PC-9 (cell line): ENCODE results near the gene OSBPL3. TPM values are rescaled to one million over a fixed set of nuclear protein-coding genes. Genes with fewer than 3 reads are reported as not detected.
A peak's percentile ranks its signal among the peaks of the same experiment; 100 is the strongest.

Experiments
- BruUV-seq: library from RNA; stranded (reverse); fragments of 400-500 nt; replicated peaks from 2 replicates; lab custom pipeline; 2021; lab: Mats Ljungman, UMichigan
- CTCF ChIA-PET: fragments of 300-600 bp; sonication (Branson Sonifier 250); formaldehyde crosslinking; loops from one replicate; lab custom pipeline; 2022; ENCODE audit warnings: antibody characterized with exemption; lab: Charles Lee
- POLR2A ChIA-PET: fragments of 300-600 bp; sonication (Branson Sonifier 250); formaldehyde crosslinking; loops from one replicate; lab custom pipeline; 2022; ENCODE audit warnings: antibody characterized with exemption; ENCODE audit not compliant: unreplicated experiment; lab: Charles Lee
- DNase-seq, 2 experiments: peaks; one replicate each; pipeline versions ENCODE4 v3.0.0 to v3.0.0-alpha.2; 2015 to 2022; ENCODE audit warnings: mixed read lengths in 1 of 2
- H2AFZ ChIP-seq: fragments of 200-600 bp; sonication (generic); 2 replicates; pipeline ENCODE4 v1.8.1; 2017; ENCODE audit warnings: antibody characterized with exemption
- H3F3A ChIP-seq: fragments of 200-600 bp; sonication (generic); 2 replicates; pipeline ENCODE4 v1.8.1; 2017; ENCODE audit warnings: antibody characterized with exemption, mild to moderate bottlenecking, low read depth; ENCODE audit not compliant: insufficient read depth
- H3K27ac ChIP-seq: fragments of 200-600 bp; sonication (generic); 2 replicates; pipeline ENCODE4 v1.6.1; 2016; ENCODE audit warnings: mixed run types
- H3K27me3 ChIP-seq: fragments of 200-600 bp; sonication (generic); 2 replicates; pipeline ENCODE4 v1.6.1; 2016; ENCODE audit warnings: low read depth, mixed run types; ENCODE audit not compliant: insufficient read depth
- H3K36me3 ChIP-seq: fragments of 200-600 bp; sonication (generic); 2 replicates; pipeline ENCODE4 v1.6.1; 2016; ENCODE audit warnings: low read depth, mixed run types
- H3K4me1 ChIP-seq: fragments of 200-600 bp; sonication (generic); replicated peaks from 2 replicates; pipeline ENCODE4 v1.6.1; 2016; ENCODE audit warnings: mixed run types; ENCODE audit not compliant: insufficient read depth
- H3K4me2 ChIP-seq: fragments of 200-600 bp; sonication (generic); 2 replicates; pipeline ENCODE4 v1.6.1; 2017; ENCODE audit warnings: mixed run types
- H3K4me3 ChIP-seq: fragments of 200-600 bp; sonication (generic); 2 replicates; pipeline ENCODE4 v1.6.1; 2016; ENCODE audit warnings: mixed run types
- H3K79me2 ChIP-seq: fragments of 200-600 bp; sonication (generic); 2 replicates; pipeline ENCODE4 v1.6.1; 2017; ENCODE audit warnings: low read depth, mixed run types
- H3K9me2 ChIP-seq: fragments of 200-600 bp; sonication (generic); 2 replicates; pipeline ENCODE4 v1.8.1; 2017; ENCODE audit warnings: mild to moderate bottlenecking; ENCODE audit not compliant: insufficient read depth
- H3K9me3 ChIP-seq: fragments of 200-600 bp; sonication (generic); 2 replicates; pipeline ENCODE4 v1.8.1; 2016; ENCODE audit warnings: low read depth; ENCODE audit not compliant: insufficient read depth
- H4K20me1 ChIP-seq: fragments of 200-600 bp; sonication (generic); 2 replicates; pipeline ENCODE4 v1.8.1; 2017; ENCODE audit not compliant: insufficient read depth
- CTCF ChIP-seq: fragments of 200-600 bp; sonication (generic); conservative IDR thresholded peaks from 2 replicates; pipeline ENCODE4 v1.6.1; 2017; ENCODE audit warnings: mixed run types, antibody characterized with exemption, mild to moderate bottlenecking, moderate library complexity
- EZH2 ChIP-seq: fragments of 200-600 bp; sonication (generic); IDR thresholded peaks from 2 replicates; pipeline ENCODE4 v1.8.0; 2017; ENCODE audit warnings: antibody characterized with exemption, low read depth
- intact Hi-C: fragments of 100-400 bp; cut with micrococcal nuclease; formaldehyde crosslinking; loops from one replicate; pipeline ENCODE4 v1.10.0; 2022; ENCODE audit not compliant: unreplicated experiment
- total RNA-seq: library from RNA; stranded (reverse); gene quantifications from 2 replicates; pipeline ENCODE4 v1.2.3, GENCODE V29; 2021

OSBPL3 gene
- total RNA-seq, 1 experiment from 2014 or later, result 87.6 TPM

DNA sequence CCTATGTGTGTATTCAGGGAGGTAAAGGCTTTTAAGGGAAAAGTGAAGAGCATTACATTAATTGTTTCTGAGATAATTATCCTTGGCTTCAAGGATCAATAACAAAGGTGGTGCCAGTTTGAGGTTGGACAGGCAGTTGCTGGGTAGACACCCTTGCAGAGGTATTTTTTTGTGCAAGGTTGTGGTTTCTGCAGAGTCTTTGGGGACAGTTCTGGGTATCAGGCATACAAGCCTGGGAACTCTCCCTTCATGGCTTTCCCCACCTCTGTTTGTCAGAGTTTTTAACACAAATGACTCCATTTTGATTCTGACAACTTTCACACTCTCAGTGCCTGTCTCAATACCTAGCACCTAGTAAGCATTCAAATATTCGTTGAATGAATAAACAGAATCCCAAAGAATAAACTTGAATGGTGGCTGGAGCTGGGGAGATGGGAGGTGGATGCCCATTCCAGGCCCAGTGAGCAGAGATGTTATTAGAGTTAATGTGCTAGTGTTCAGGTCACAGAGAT is 7.4 kb upstream of the OSBPL3 start:
- H3K27me3 ChIP-seq, result no peaks in the 10 kb centered on the region
- CTCF ChIA-PET, result no interaction called here
- no TSS peak for BruUV-seq

GRCh38 chr7:24982917-24983316 is 2.9 kb upstream of the OSBPL3 start:
- Histone ChIP-seq H3K4me1 (peaks cover 16% of the 10 kb centered on the region), H3K36me3 (no peaks in the 10 kb centered on the region), H3K9me2 (no peaks in the 10 kb centered on the region), H3K27me3 (no peaks in the 10 kb centered on the region), H3K79me2 (peaks cover 17% of the 10 kb centered on the region), H3K27ac (no peak overlapping the region), H4K20me1 (no peaks in the 10 kb centered on the region), H3K9me3 (no peaks in the 10 kb centered on the region), H3F3A (peaks cover 15% of the 10 kb centered on the region; the same call in 1 of the 2 replicates), H3K4me2 (peak overlapping the region; percentile 87), H2AFZ (no peak overlapping the region), H3K4me3 (peak overlapping the region; percentile 63; the same call in 1 of the 2 replicates)
- intact Hi-C loops, result loop anchor here (2.0 to 10.0 kb wide), 2 partner anchors 16 to 408 kb away; partner anchors contain the start of gene PALS2
- BruUV-seq, result no TSS peak
- CTCF ChIA-PET, result interaction anchor here (0.6 to 1.5 kb wide), 3 partner anchors 42 to 162 kb away, joined by 5 to 7 read pairs (median 7); no protein-coding TSS in a partner anchor
- DNase-seq, result peak; percentile 8 to 35
- TF ChIP-seq CTCF (peak; percentile 53; the same call in 1 of the 2 replicates), EZH2 (no peak)
- POLR2A ChIA-PET, result interaction anchor here (3.2 kb wide), 1 partner anchor 48 kb away, joined by 36 read pairs; no protein-coding TSS in a partner anchor

More for the DNA sequence above, 7.4 kb upstream of the OSBPL3 start:
- no peaks in the 10 kb centered on the region for H3K9me3 ChIP-seq
- no peaks in the 10 kb centered on the region for H3K36me3 ChIP-seq
- intact Hi-C loops, result loop anchor here (10.0 kb wide), 1 partner anchor 413 kb away; the partner anchor contains the start of gene PALS2
- H3K4me3 ChIP-seq, result no peak overlapping the region
- no peak for TF ChIP-seq EZH2
- TF ChIP-seq CTCF, result no peak
- H3K4me1 ChIP-seq, result peaks cover 5% of the 10 kb centered on the region; the same call in 1 of the 2 replicates
- no peak overlapping the region for H3K4me2 ChIP-seq
- H4K20me1 ChIP-seq, result no peaks in the 10 kb centered on the region
- no peaks in the 10 kb centered on the region for H3K9me2 ChIP-seq
- no peaks in the 10 kb centered on the region for H3F3A ChIP-seq
- H3K79me2 ChIP-seq, result no peaks in the 10 kb centered on the region
- DNase-seq, result peak in 1 of 2 experiments; percentile 21
- POLR2A ChIA-PET, result no interaction called here
- no peak overlapping the region for H2AFZ ChIP-seq
- H3K27ac ChIP-seq, result no peak overlapping the region

DNA sequence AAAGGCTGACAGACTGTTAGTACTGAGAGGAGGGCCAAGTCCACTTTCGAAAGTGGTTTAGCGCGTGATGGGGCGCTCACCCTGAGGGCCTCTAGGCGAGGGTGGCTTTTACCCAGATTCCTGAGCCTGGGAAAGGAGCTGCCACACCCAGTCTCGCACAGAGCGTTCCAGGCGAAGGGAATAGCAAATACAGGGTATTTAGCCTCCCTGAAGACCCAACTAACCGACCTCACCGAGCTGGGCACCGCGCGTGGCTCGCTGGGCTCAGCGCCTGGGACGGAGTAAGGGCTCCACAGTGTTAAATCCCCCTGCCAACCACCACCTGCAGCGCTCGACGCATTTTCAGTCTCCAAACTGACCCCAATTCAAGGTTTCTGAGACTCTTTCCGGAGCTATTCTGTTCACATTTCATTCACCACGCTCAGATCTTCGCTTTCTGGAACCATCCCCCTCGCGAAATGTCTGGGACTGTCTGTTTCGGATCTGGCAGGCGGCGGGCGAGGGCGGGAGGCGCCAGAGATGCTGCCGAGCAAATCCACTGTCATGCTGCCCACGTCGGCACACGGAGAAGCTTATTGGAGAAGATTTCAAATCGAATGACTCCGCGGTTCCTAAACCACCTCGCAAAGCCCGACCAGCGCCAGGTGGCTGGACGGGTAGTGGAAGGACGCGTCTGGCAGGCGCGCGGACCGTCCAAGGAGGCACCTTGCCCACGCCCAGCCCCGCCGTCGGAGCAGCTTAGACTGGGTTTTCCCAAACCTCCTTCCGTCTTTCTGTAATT is 1.4 kb upstream of the OSBPL3 start:
- no peaks in the 10 kb centered on the region for H3K9me2 ChIP-seq
- H3F3A ChIP-seq, result peaks cover 15% of the 10 kb centered on the region; the same call in 1 of the 2 replicates
- no peak for TF ChIP-seq EZH2
- TF ChIP-seq CTCF, result no peak; the same call in 1 of the 2 replicates
- no peaks in the 10 kb centered on the region for H3K9me3 ChIP-seq
- DNase-seq, result peak; percentile 68 to 71
- H3K4me3 ChIP-seq, result peak overlapping the region; percentile 63
- POLR2A ChIA-PET, result interaction anchor here (0.6 to 3.2 kb wide), 7 partner anchors 11 to 161 kb away, joined by 3 to 36 read pairs (median 5); no protein-coding TSS in a partner anchor
- peaks cover 33% of the 10 kb centered on the region for H3K79me2 ChIP-seq
- peak overlapping the region; percentile 84 for H2AFZ ChIP-seq
- intact Hi-C loops, result loop anchor here (10.0 kb wide), 1 partner anchor 407 kb away; the partner anchor contains the start of gene PALS2
- CTCF ChIA-PET, result interaction anchor here (0.5 to 1.7 kb wide), 15 partner anchors 11 to 1508 kb away, joined by 3 to 8 read pairs (median 4); no protein-coding TSS in a partner anchor
- no peaks in the 10 kb centered on the region for H4K20me1 ChIP-seq
- peak overlapping the region; percentile 87 for H3K4me2 ChIP-seq
- peak overlapping the region; percentile 77 for H3K27ac ChIP-seq
- no peaks in the 10 kb centered on the region for H3K36me3 ChIP-seq
- H3K27me3 ChIP-seq, result no peaks in the 10 kb centered on the region
- peaks cover 24% of the 10 kb centered on the region for H3K4me1 ChIP-seq
- BruUV-seq, result TSS peak; percentile 10
